ENCODE data around the gene LARP1B.

DNA sequence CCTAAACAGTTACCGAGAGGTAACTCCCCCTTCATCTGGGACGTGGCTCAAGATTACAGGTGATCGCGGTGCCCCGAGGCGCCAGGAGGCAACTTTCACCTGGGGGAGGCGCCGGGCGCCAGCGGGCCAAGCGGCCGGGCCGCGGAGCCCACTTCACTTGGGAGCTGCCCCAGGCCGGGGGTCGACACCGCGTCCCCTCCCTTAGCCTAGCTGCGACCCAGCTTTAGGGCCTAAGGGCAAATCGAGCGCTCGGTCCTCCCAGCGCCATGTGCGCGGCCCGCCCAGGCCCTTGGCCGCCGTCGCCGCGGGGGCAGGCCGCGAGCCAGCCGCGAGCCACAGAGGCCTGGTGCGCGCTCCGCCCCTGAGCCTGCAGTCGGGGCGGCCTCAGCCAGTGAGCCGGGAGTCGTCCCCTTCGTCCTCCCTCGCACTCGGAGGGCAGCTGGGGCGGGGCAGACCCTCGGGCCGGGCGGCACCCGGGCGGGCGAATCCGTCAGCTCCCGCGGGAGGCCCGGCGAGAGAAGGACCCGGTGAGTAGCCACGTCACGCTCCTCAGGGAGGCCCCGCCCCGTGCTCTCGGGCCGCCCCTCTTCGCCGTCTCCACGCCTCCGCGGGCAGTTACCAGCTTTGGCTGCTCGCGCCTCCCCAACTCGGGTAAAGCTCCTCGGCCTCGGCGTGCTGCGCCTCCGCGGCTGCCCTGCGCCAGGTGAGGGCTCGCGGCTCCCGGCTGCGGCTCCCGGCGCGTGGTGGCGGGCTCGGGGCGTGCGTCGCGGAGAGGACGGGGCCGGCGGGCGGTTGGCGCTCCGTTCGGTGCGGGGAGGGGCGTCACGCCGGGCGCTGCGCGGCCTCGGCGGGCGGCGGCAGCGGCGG, at the start of gene LARP1B:
- TF ChIP-seq RARB (CRISPR knock-in tag; IDR thresholded peaks at IDR 0.05) (no peak), ZNF8 (CRISPR knock-in tag; IDR thresholded peaks at IDR 0.05) (no peak), ZFP3 (CRISPR knock-in tag; IDR thresholded peaks at IDR 0.05) (peak; percentile 73; the same call in 1 of the 2 replicates)

All from SK-N-SH treated with all-trans-retinoic acid at 6 μM for 48 hours (cell line).